GM12878 (cell line): ENCODE data around the gene PLXND1. TPM values are rescaled to one million over a fixed set of nuclear protein-coding genes. Genes with fewer than 3 reads are reported as not detected.

ENCODE experiments used
- ATAC-seq: fragments of 200-7000 bp; cut with Tn5 transposase; 3 replicates; pipeline ENCODE4 v1.9.1; 2020; ENCODE audit warnings: mild to moderate bottlenecking, moderate library complexity
- BruUV-seq: library from RNA; stranded (reverse); fragments of 400-500 nt; replicated peaks from 2 replicates; lab custom pipeline; 2021; lab: Mats Ljungman, UMichigan
- CTCF ChIA-PET: fragments of 300-600 bp; sonication (Branson Sonifier 250); formaldehyde crosslinking; extraction: SDS; loops from one replicate; lab custom pipeline; 2021; ENCODE audit warnings: inconsistent platforms; lab: Yijun Ruan, JAX
- POLR2A ChIA-PET: fragments of 350-600 bp; formaldehyde crosslinking; extraction: SDS; loops from one replicate; lab custom pipeline; 2021; ENCODE audit warnings: inconsistent platforms; lab: Charles Lee
- RAD21 ChIA-PET: fragments of 300-600 bp; sonication (Branson Sonifier 250); formaldehyde crosslinking; loops from one replicate; lab custom pipeline; 2023; ENCODE audit warnings: antibody characterized with exemption; ENCODE audit not compliant: unreplicated experiment; lab: Charles Lee
- SMC1A ChIA-PET: fragments of 300-600 bp; sonication (Branson Sonifier 250); formaldehyde crosslinking; loops from one replicate; lab custom pipeline; 2023; ENCODE audit not compliant: unreplicated experiment, uncharacterized antibody; lab: Charles Lee
- DNase-seq: peaks from one replicate; pipeline ENCODE4 v3.0.0-alpha.2; 2011; ENCODE audit warnings: low read depth, low spot score
- FAIRE-seq: peaks from 3 replicates; lab custom pipeline; 2011; peaks lifted over from hg19 to GRCh38; lab: Jason Lieb, UNC
- H2AFZ ChIP-seq: 2 replicates; pipeline ENCODE4 v1.6.0; 2011; ENCODE audit warnings: low read depth, low read length, control low read depth; ENCODE audit not compliant: control insufficient read depth
- H3K27ac ChIP-seq: 2 replicates; pipeline ENCODE4 v1.5.1; 2011; ENCODE audit warnings: control low read depth; ENCODE audit not compliant: control insufficient read depth, insufficient read depth
- H3K27me3 ChIP-seq, 2 experiments: replicated peaks in 1 of 2; 2 replicates each; pipeline versions ENCODE4 v1.6.0 to v1.6.1; 2011; ENCODE audit warnings: low read length in 1 of 2; ENCODE audit not compliant: control insufficient read depth in 2 of 2, insufficient read depth in 2 of 2
- H3K36me3 ChIP-seq, 2 experiments: 2 replicates each; pipeline ENCODE4 v1.5.1; 2011; ENCODE audit warnings: low read length in 1 of 2; ENCODE audit not compliant: control insufficient read depth in 2 of 2, insufficient read depth in 2 of 2
- H3K4me1 ChIP-seq: 2 replicates; pipeline ENCODE4 v1.6.1; 2011; ENCODE audit warnings: mild to moderate bottlenecking, low read length, moderate library complexity, mixed read lengths; ENCODE audit not compliant: control insufficient read depth, insufficient read depth
- H3K4me2 ChIP-seq: 2 replicates; pipeline ENCODE4 v1.6.0; 2011; ENCODE audit warnings: control low read depth; ENCODE audit not compliant: control insufficient read depth, insufficient read depth
- H3K4me3 ChIP-seq: fragments of 200-600 bp; sonication (generic); 2 replicates; pipeline ENCODE4 v1.5.1; 2016
- H3K79me2 ChIP-seq: 2 replicates; pipeline ENCODE4 v1.6.0; 2011; ENCODE audit warnings: low read length; ENCODE audit not compliant: control insufficient read depth, insufficient read depth
- H3K9ac ChIP-seq: 2 replicates; pipeline ENCODE4 v1.8.0; 2011; ENCODE audit warnings: low read length, control low read depth, mixed read lengths; ENCODE audit not compliant: control insufficient read depth, insufficient read depth
- H3K9me3 ChIP-seq: replicated peaks from 3 replicates; pipeline ENCODE4 v1.5.1; 2011; ENCODE audit warnings: mild to moderate bottlenecking, low read length; ENCODE audit not compliant: control insufficient read depth, insufficient read depth
- H4K20me1 ChIP-seq: 2 replicates; pipeline ENCODE4 v1.6.0; 2011; ENCODE audit not compliant: control insufficient read depth, insufficient read depth
- SMAD1 ChIP-seq: fragments of 450-650 bp; IDR thresholded peaks from 2 replicates; pipeline ENCODE4 v1.6.1; 2018; ENCODE audit warnings: mild to moderate bottlenecking, low read depth; ENCODE audit not compliant: partially characterized antibody
- USF1 ChIP-seq: IDR thresholded peaks from 2 replicates; pipeline ENCODE4 v1.6.1; 2011; ENCODE audit warnings: borderline replicate concordance, low read depth, mild to moderate bottlenecking, moderate library complexity, mixed read lengths, low read length; ENCODE audit not compliant: insufficient read depth; ENCODE audit errors: extremely low read length
- WGBS: methylation state at CpG from one replicate; pipeline ENCODE4 v1.1.6; 2016; ENCODE audit warnings: low lambda C conversion rate; ENCODE audit not compliant: insufficient replicate concordance, insufficient coverage; ENCODE audit errors: missing lambda C conversion rate; 5-methylcytosine and 5-hydroxymethylcytosine counted together
- in situ Hi-C: fragments of 300-500 bp; cut with MboI; formaldehyde crosslinking; loops from 9 replicates; pipeline ENCODE4 v1.14.3; 2018; ENCODE audit warnings: mixed read lengths
- intact Hi-C: fragments of 100-400 bp; cut with micrococcal nuclease; formaldehyde crosslinking; loops from one replicate; pipeline ENCODE4 v1.14.2; 2022; ENCODE audit not compliant: unreplicated experiment
- polyA plus RNA-seq, 11 experiments: library from polyadenylated mRNA; depleted of rRNA in 4 of 11; unstranded in 6 of 11; stranded (reverse) in 5 of 11; fragments of >200 nt; fragmentation: Nextera tagmentation in 4 of 11; fragmentation: Illumina TruSeq in 1 of 11; extraction: Ambion mirVana in 4 of 11; extraction: Trizol in 1 of 11; gene quantifications; 1 replicate in 1 of 11; 2 replicates in 10 of 11; pipeline versions ENCODE4 v1.2.1 to v1.2.3, GENCODE V29; 2011 to 2016; ENCODE audit warnings: inconsistent platforms in 2 of 11, missing spikeins in 2 of 11, low read depth in 1 of 11
- total RNA-seq, 4 experiments: library from RNA; depleted of rRNA in 3 of 4; stranded (reverse); fragments of >200 nt in 3 of 4; fragmentation: Illumina TruSeq in 1 of 4; extraction: Trizol in 1 of 4; gene quantifications; 2 replicates each; pipeline versions ENCODE4 v1.2.1 to v1.2.3, GENCODE V29; 2013 to 2021
- TF ChIP-seq, protein P1 (sequence below): fragments of 450-650 bp; formaldehyde crosslinking; IDR thresholded peaks from 2 replicates; pipeline ENCODE4 v1.5.0; 2022; ENCODE audit warnings: mild to moderate bottlenecking, missing genetic modification characterization
- TF ChIP-seq, protein P2 (sequence below): fragments of 450-650 bp; IDR thresholded peaks from 2 replicates; pipeline ENCODE4 v1.6.1; 2017; ENCODE audit warnings: borderline replicate concordance

Gene PLXND1
- total and polyA plus RNA-seq, 10 of the 15 experiments (the other 5 are each of a cell fraction or from before 2014, with no cell fraction given), result 0.01 to 2.3 (median 0.72) TPM; not detected in 7

DNA sequence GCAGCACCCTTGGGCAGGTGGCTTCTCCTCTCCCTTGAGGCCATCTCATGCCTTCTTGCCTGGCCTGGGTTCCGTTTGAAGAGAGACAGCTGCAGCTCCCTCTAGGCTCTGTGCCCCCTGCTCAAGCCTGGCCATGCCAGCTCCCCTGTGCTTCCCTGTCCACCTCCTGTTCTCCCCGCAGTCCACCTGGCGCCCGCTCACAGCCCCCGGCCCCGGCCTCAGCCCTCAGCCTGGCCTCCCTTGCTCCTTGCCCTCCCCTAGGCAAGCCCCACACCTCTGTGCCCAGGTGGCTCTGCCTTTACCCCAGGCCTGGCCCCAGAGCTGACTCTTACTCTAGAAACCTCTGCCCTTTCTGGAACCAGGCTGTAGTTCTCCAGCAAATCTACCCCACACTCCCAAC, 91.9 kb downstream of the PLXND1 start:
- Histone ChIP-seq H3K27ac (no peak overlapping the region), H3K9ac (no peak overlapping the region), H3K27me3 (no peaks in the 10 kb centered on the region), H2AFZ (no peak overlapping the region), H3K9me3 (no peaks in the 10 kb centered on the region), H3K4me2 (no peak overlapping the region), H3K36me3 (no peaks in the 10 kb centered on the region; a peak in 1 of 4 replicates), H4K20me1 (no peaks in the 10 kb centered on the region), H3K4me3 (no peak overlapping the region)
- no TSS peak for BruUV-seq
- in situ Hi-C loops, result no loop called here
- 71% methylated on average over 6 of the region's 6 CpGs for WGBS
- SMC1A ChIA-PET, result no interaction called here
- DNase-seq, result no peak
- RAD21 ChIA-PET, result no interaction called here
- no peak for FAIRE-seq
- intact Hi-C loops, result no loop called here
- CTCF ChIA-PET, result no interaction called here
- TF ChIP-seq, protein P1, sequence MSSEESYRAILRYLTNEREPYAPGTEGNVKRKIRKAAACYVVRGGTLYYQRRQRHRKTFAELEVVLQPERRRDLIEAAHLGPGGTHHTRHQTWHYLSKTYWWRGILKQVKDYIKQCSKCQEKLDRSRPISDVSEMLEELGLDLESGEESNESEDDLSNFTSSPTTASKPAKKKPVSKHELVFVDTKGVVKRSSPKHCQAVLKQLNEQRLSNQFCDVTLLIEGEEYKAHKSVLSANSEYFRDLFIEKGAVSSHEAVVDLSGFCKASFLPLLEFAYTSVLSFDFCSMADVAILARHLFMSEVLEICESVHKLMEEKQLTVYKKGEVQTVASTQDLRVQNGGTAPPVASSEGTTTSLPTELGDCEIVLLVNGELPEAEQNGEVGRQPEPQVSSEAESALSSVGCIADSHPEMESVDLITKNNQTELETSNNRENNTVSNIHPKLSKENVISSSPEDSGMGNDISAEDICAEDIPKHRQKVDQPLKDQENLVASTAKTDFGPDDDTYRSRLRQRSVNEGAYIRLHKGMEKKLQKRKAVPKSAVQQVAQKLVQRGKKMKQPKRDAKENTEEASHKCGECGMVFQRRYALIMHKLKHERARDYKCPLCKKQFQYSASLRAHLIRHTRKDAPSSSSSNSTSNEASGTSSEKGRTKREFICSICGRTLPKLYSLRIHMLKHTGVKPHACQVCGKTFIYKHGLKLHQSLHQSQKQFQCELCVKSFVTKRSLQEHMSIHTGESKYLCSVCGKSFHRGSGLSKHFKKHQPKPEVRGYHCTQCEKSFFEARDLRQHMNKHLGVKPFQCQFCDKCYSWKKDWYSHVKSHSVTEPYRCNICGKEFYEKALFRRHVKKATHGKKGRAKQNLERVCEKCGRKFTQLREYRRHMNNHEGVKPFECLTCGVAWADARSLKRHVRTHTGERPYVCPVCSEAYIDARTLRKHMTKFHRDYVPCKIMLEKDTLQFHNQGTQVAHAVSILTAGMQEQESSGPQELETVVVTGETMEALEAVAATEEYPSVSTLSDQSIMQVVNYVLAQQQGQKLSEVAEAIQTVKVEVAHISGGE (CRISPR knock-in tag), result no peak
- TF ChIP-seq SMAD1, result no peak
- TF ChIP-seq, protein P2, sequence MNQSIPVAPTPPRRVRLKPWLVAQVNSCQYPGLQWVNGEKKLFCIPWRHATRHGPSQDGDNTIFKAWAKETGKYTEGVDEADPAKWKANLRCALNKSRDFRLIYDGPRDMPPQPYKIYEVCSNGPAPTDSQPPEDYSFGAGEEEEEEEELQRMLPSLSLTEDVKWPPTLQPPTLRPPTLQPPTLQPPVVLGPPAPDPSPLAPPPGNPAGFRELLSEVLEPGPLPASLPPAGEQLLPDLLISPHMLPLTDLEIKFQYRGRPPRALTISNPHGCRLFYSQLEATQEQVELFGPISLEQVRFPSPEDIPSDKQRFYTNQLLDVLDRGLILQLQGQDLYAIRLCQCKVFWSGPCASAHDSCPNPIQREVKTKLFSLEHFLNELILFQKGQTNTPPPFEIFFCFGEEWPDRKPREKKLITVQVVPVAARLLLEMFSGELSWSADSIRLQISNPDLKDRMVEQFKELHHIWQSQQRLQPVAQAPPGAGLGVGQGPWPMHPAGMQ, result no peak
- TF ChIP-seq USF1, result no peak
- TF ChIP-seq, all 136 proteins: peak for 0
- POLR2A ChIA-PET, result no interaction called here
- Histone ChIP-seq H3K4me1 (no peaks in the 10 kb centered on the region), H3K79me2 (no peaks in the 10 kb centered on the region)
- ATAC-seq, result no peak
